ENCODE data around the gene XAF1. TPM values are rescaled to one million over a fixed set of nuclear protein-coding genes. Genes with fewer than 3 reads are reported as not detected.

Gene XAF1
- total and polyA plus RNA-seq, 2 experiments from 2014 or later: not detected

- Histone ChIP-seq H2AFZ (peak within 1 kb of the TSS; percentile 98), H3K4me3 (peak within 1 kb of the TSS; percentile 73), H3K4me1 (ENCODE audit: insufficient read depth) (peaks cover 16% of the 10 kb centered on the region; the same call in 1 of the 2 replicates), H3K9me2 (ENCODE audit: insufficient read depth) (no peaks in the 10 kb centered on the region; the same call in 1 of the 2 replicates), H3K27me3 (ENCODE audit: insufficient read depth) (peaks cover 43% of the 10 kb centered on the region), H3K79me2 (replicated peaks; ENCODE audit: insufficient read depth) (no peaks in the 10 kb centered on the region), H3F3A (replicated peaks; ENCODE audit: low read depth) (peaks cover 7% of the 10 kb centered on the region), H3K27ac (ENCODE audit: low read depth) (no peak within 1 kb of the TSS), H3K36me3 (ENCODE audit: insufficient read depth) (no peaks in the 10 kb centered on the region), H3K4me2 (peak within 1 kb of the TSS; percentile 92), H4K20me1 (replicated peaks; ENCODE audit: insufficient read depth) (no peaks in the 10 kb centered on the region)
- TF ChIP-seq CTCF (conservative IDR thresholded peaks at IDR 0.05; ENCODE audit: low read depth in 2 of 2): peak; percentile 45 to 48
- TF ChIP-seq ZNF114 (CRISPR knock-in tag; IDR thresholded peaks at IDR 0.05): no peak
- TF ChIP-seq POLR2AphosphoS5 (IDR thresholded peaks at IDR 0.05; ENCODE audit: low read depth): peak; percentile 50
- Mint-ChIP-seq H3K4me1 (peaks cover 14% of the 10 kb centered on the region), H3K27ac (no peak within 1 kb of the TSS), H3K4me3 (peak within 1 kb of the TSS; percentile 85), H3K27me3 (ENCODE audit: insufficient read depth, low read depth, poor library complexity) (peaks cover 40% of the 10 kb centered on the region), H3K36me3 (ENCODE audit: low read depth) (peaks cover 3% of the 10 kb centered on the region; the same call in 2 of the 3 replicates), H3K9me3 (peaks cover 33% of the 10 kb centered on the region)
- DNase-seq (ENCODE audit: low spot score) (peak; percentile 91), ATAC-seq (peak; percentile 91)
These were observed 42.5 kb upstream of the XAF1 start, which contains the start of gene SLC13A5 for GRCh38 chr17:6713130-6713917. SLC13A5 (minus strand) TSS chr17:6713369; CDS start chr17:6713333, 36 bp downstream.

- peak; percentile 27 for ATAC-seq
- no peak overlapping the region for H3K27ac Mint-ChIP-seq
- no peak for TF ChIP-seq EZH2 (IDR thresholded peaks at IDR 0.05; ENCODE audit: low read depth, unreplicated experiment)
- no peak for TF ChIP-seq NANOG (IDR thresholded peaks at IDR 0.05; ENCODE audit: borderline replicate concordance)
- TF ChIP-seq CTCF (conservative IDR thresholded peaks at IDR 0.05; ENCODE audit: low read depth in 2 of 2): no peak
- TF ChIP-seq JUNB (IDR thresholded peaks at IDR 0.05; ENCODE audit: unreplicated experiment): no peak
- TF ChIP-seq, protein P1, sequence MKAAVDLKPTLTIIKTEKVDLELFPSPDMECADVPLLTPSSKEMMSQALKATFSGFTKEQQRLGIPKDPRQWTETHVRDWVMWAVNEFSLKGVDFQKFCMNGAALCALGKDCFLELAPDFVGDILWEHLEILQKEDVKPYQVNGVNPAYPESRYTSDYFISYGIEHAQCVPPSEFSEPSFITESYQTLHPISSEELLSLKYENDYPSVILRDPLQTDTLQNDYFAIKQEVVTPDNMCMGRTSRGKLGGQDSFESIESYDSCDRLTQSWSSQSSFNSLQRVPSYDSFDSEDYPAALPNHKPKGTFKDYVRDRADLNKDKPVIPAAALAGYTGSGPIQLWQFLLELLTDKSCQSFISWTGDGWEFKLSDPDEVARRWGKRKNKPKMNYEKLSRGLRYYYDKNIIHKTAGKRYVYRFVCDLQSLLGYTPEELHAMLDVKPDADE (IDR thresholded peaks at IDR 0.05): no peak
- TF ChIP-seq EZH2phosphoT487 (IDR thresholded peaks at IDR 0.05; ENCODE audit: unreplicated experiment): no peak
- no peak for TF ChIP-seq ZNF331 (CRISPR knock-in tag; IDR thresholded peaks at IDR 0.05; ENCODE audit: low read depth)
- TF ChIP-seq CREB1 (CRISPR knock-in tag; IDR thresholded peaks at IDR 0.05; ENCODE audit: low read depth): no peak
- no peak for TF ChIP-seq REST (IDR thresholded peaks at IDR 0.05; ENCODE audit: unreplicated experiment)
- no peak for TF ChIP-seq STAT1 (IDR thresholded peaks at IDR 0.05; ENCODE audit: unreplicated experiment)
- TF ChIP-seq ZNF114 (CRISPR knock-in tag; IDR thresholded peaks at IDR 0.05): no peak
These were observed 42.0 kb upstream of the XAF1 start for GRCh38 chr17:6713918-6714271.

More at GRCh38 chr17:6713918-6714271, 42.0 kb upstream of the XAF1 start:
- Histone ChIP-seq H4K20me1 (replicated peaks; ENCODE audit: insufficient read depth) (no peaks in the 10 kb centered on the region), H3K4me3 (peak overlapping the region; percentile 73), H3K9me2 (ENCODE audit: insufficient read depth) (no peaks in the 10 kb centered on the region; the same call in 1 of the 2 replicates), H3K4me2 (peak overlapping the region; percentile 92), H3K4me1 (ENCODE audit: insufficient read depth) (peaks cover 16% of the 10 kb centered on the region; the same call in 1 of the 2 replicates), H3F3A (replicated peaks; ENCODE audit: low read depth) (peaks cover 7% of the 10 kb centered on the region), H3K27me3 (ENCODE audit: insufficient read depth) (peaks cover 43% of the 10 kb centered on the region), H3K27ac (ENCODE audit: low read depth) (no peak overlapping the region), H3K36me3 (ENCODE audit: insufficient read depth) (no peaks in the 10 kb centered on the region), H3K79me2 (replicated peaks; ENCODE audit: insufficient read depth) (no peaks in the 10 kb centered on the region), H2AFZ (peak overlapping the region; percentile 98)
- H3K36me3 Mint-ChIP-seq (ENCODE audit: low read depth): peaks cover 3% of the 10 kb centered on the region; the same call in 2 of the 3 replicates
- peaks cover 14% of the 10 kb centered on the region for H3K4me1 Mint-ChIP-seq
- H3K4me3 Mint-ChIP-seq: peak overlapping the region; percentile 85
- peak; percentile 53 for DNase-seq (ENCODE audit: low spot score)
- peaks cover 40% of the 10 kb centered on the region for H3K27me3 Mint-ChIP-seq (ENCODE audit: insufficient read depth, low read depth, poor library complexity)
- H3K9me3 Mint-ChIP-seq: peaks cover 33% of the 10 kb centered on the region
